SU-DHL-6 (cell line): Measurements from ENCODE around the gene STRBP.

Source experiments
- CTCF ChIP-seq: fragments of 200-600 bp; sonication (generic); IDR thresholded peaks from one replicate; pipeline ENCODE4 v1.5.1; 2017; ENCODE audit warnings: antibody characterized with exemption, mild to moderate bottlenecking, low read length, moderate library complexity; ENCODE audit not compliant: insufficient read depth, poor library complexity, severe bottlenecking
- EZH2phosphoT487 ChIP-seq: fragments of 200-600 bp; sonication (generic), shearing (Covaris generic); conservative IDR thresholded peaks from 2 replicates; pipeline ENCODE4 v1.6.1; 2018; ENCODE audit warnings: mild to moderate bottlenecking, antibody characterized with exemption, low read length, moderate library complexity, mixed read lengths

- TF ChIP-seq EZH2phosphoT487 (no peak), CTCF (no peak)
These were observed 99.8 kb downstream of the STRBP start for GRCh38 chr9:123168586-123168985.
